K562 (cell line): ENCODE measurements around the gene WDR35. TPM values are rescaled to one million over a fixed set of nuclear protein-coding genes. Genes with fewer than 3 reads are reported as not detected.

Experiments used
- ATF7 ChIP-seq: fragments of 450-650 bp; IDR thresholded peaks from 2 replicates; pipeline ENCODE4 v1.7.1; 2014; ENCODE audit warnings: mild to moderate bottlenecking, moderate library complexity
- DMBX1 ChIP-seq: fragments of 250-450 bp; sonication (Bioruptor Pico); IDR thresholded peaks from 2 replicates; pipeline ENCODE4 v1.8.0; 2022; ENCODE audit warnings: inconsistent platforms, mild to moderate bottlenecking, moderate library complexity, borderline replicate concordance
- FOXJ3 ChIP-seq: sonication (generic); formaldehyde crosslinking; IDR thresholded peaks from 2 replicates; pipeline ENCODE4 v1.4.0; 2020; ENCODE audit warnings: mild to moderate bottlenecking, missing genetic modification reagents
- GABPB2 ChIP-seq: fragments of 250-450 bp; sonication (Bioruptor Pico); conservative IDR thresholded peaks from 2 replicates; pipeline ENCODE4 v1.5.1; 2021; ENCODE audit warnings: mild to moderate bottlenecking
- MAFG ChIP-seq: fragments of 450-650 bp; conservative IDR thresholded peaks from 2 replicates; pipeline ENCODE4 v1.6.1; 2016; ENCODE audit warnings: missing genetic modification characterization, missing compliant biosample characterization
- NELFE ChIP-seq: IDR thresholded peaks from 2 replicates; pipeline ENCODE4 v1.6.1; 2011; ENCODE audit warnings: mild to moderate bottlenecking; ENCODE audit not compliant: insufficient read depth, insufficient read length
- NFIC ChIP-seq: fragments of 450-650 bp; IDR thresholded peaks from 2 replicates; pipeline ENCODE4 v1.6.1; 2017; ENCODE audit warnings: mild to moderate bottlenecking, inconsistent platforms
- NRF1 ChIP-seq, 2 experiments: fragments of 450-650 bp; IDR thresholded peaks in 1 of 2; conservative IDR thresholded peaks in 1 of 2; 2 replicates each; pipeline ENCODE4 v1.6.1; 2014; ENCODE audit warnings: mild to moderate bottlenecking in 2 of 2
- PCBP1 ChIP-seq: fragments of 200-400 bp; formaldehyde crosslinking; IDR thresholded peaks from 2 replicates; pipeline ENCODE4 v1.6.1; 2018; ENCODE audit warnings: mild to moderate bottlenecking, low read depth, low read length; ENCODE audit not compliant: poor library complexity, severe bottlenecking
- POU5F1 ChIP-seq: fragments of 150-350 bp; IDR thresholded peaks from 2 replicates; pipeline ENCODE4 v1.6.1; 2014; ENCODE audit warnings: borderline replicate concordance, low read length, low read depth, mild to moderate bottlenecking; ENCODE audit not compliant: partially characterized antibody
- RBM22 ChIP-seq: fragments of 200-400 bp; formaldehyde crosslinking; IDR thresholded peaks from 2 replicates; pipeline ENCODE4 v1.6.1; 2018; ENCODE audit warnings: low read length, low read depth; ENCODE audit not compliant: poor library complexity, severe bottlenecking
- TARDBP ChIP-seq: fragments of 450-650 bp; IDR thresholded peaks from 2 replicates; pipeline ENCODE4 v1.6.1; 2016
- TSC22D4 ChIP-seq: fragments of 450-650 bp; IDR thresholded peaks from 2 replicates; pipeline ENCODE4 v1.6.1; 2016; ENCODE audit warnings: missing genetic modification characterization, missing biosample characterization, control low read depth
- ZBTB11 ChIP-seq, 3 experiments: fragments of 200-800 bp in 1 of 3; fragments of 250-450 bp in 1 of 3; fragments of 450-650 bp in 1 of 3; sonication (Bioruptor Pico) in 1 of 3; sonication (Bioruptor generic) in 1 of 3; formaldehyde crosslinking in 1 of 3; IDR thresholded peaks; 2 replicates each; pipeline versions ENCODE4 v1.6.1 to v1.8.0; 2016 to 2022; ENCODE audit warnings: mild to moderate bottlenecking in 2 of 3, missing genetic modification characterization in 2 of 3, missing compliant biosample characterization in 1 of 3, moderate library complexity in 1 of 3
- ZFP36 ChIP-seq: fragments of 150-350 bp; IDR thresholded peaks from 2 replicates; pipeline ENCODE4 v1.6.1; 2018; ENCODE audit warnings: low read length, low read depth; ENCODE audit not compliant: partially characterized antibody
- ZNF609 ChIP-seq: sonication (generic); formaldehyde crosslinking; IDR thresholded peaks from 2 replicates; pipeline ENCODE4 v1.8.1; 2023; ENCODE audit warnings: missing genetic modification reagents, mild to moderate bottlenecking, borderline replicate concordance
- ZNF639 ChIP-seq, 2 experiments: fragments of 200-800 bp in 1 of 2; sonication (Bioruptor generic) in 1 of 2; sonication (generic) in 1 of 2; formaldehyde crosslinking in 1 of 2; IDR thresholded peaks in 1 of 2; conservative IDR thresholded peaks in 1 of 2; 2 replicates each; pipeline versions ENCODE4 v1.5.0 to v1.6.1; 2016 to 2020; ENCODE audit warnings: missing compliant biosample characterization in 1 of 2, missing genetic modification characterization in 1 of 2, missing genetic modification reagents in 1 of 2
- polyA plus RNA-seq, 8 experiments: library from polyadenylated mRNA; depleted of rRNA in 4 of 8; stranded (reverse) in 5 of 8; unstranded in 3 of 8; fragments of >200 nt; fragmentation: Nextera tagmentation in 2 of 8; fragmentation: Illumina TruSeq in 1 of 8; extraction: Ambion mirVana in 2 of 8; extraction: Trizol in 1 of 8; gene quantifications; 2 replicates each; pipeline versions ENCODE4 v1.2.1 to v1.2.3, GENCODE V29; 2011 to 2014; ENCODE audit warnings: inconsistent platforms in 1 of 8, missing spikeins in 1 of 8
- total RNA-seq, 7 experiments: library from RNA; depleted of rRNA in 6 of 7; stranded (reverse); fragments of >200 nt in 6 of 7; fragmentation: Illumina TruSeq in 2 of 7; extraction: Trizol in 2 of 7; gene quantifications; 2 replicates each; pipeline versions ENCODE4 v1.2.1 to v1.2.3, GENCODE V29; 2011 to 2021; ENCODE audit warnings: low replicate concordance in 1 of 7

The WDR35 gene
- total and polyA plus RNA-seq, 9 of the 15 experiments (the other 6 are each of a cell fraction or from before 2014, with no cell fraction given), result 3.3 to 13.1 (median 8.0) TPM

- TF ChIP-seq ZNF609 (CRISPR knock-in tag), result no peak
- no peak for TF ChIP-seq DMBX1
- TF ChIP-seq ZNF639 (CRISPR knock-in tag; conservative IDR thresholded peaks at IDR 0.05 in 1 of 2, IDR thresholded peaks at IDR 0.05 in 1 of 2), result no peak
- TF ChIP-seq NRF1 (conservative IDR thresholded peaks at IDR 0.05 in 1 of 2, IDR thresholded peaks at IDR 0.05 in 1 of 2), result peak; percentile 86 to 88
- TF ChIP-seq MAFG (tag), result no peak
- TF ChIP-seq ATF7, result peak; percentile 35; the same call in 1 of the 2 replicates
- TF ChIP-seq PCBP1, result no peak
- no peak for TF ChIP-seq TARDBP
- TF ChIP-seq ZFP36, result no peak
- TF ChIP-seq RBM22, result peak; percentile 92
- TF ChIP-seq GABPB2 (CRISPR knock-in tag), result no peak
- peak; percentile 28; the same call in 1 of the 2 replicates for TF ChIP-seq NFIC
- TF ChIP-seq TSC22D4 (tag), result no peak
- peak in 1 of 3 experiments; percentile 45; a peak in 1 of 6 replicates for TF ChIP-seq ZBTB11 (CRISPR knock-in tag; IDR thresholded peaks at IDR 0.05)
- no peak for TF ChIP-seq POU5F1
- no peak for TF ChIP-seq FOXJ3 (CRISPR knock-in tag)
- TF ChIP-seq NELFE, result no peak
Measured at GRCh38 chr2:19989667-19990415, at the start of gene WDR35 (continued).
